EL (cell line): Measurements from ENCODE around the gene RNF167.

Source experiments
- DNase-seq: peaks from one replicate; pipeline ENCODE4 v3.0.0-alpha.2; 2016

Gene RNF167

GRCh38 chr17:4940555-4941318, 669 bp downstream of the RNF167 start:
- DNase-seq = peak; percentile 39

- no peak for DNase-seq
These were observed 1.2 kb downstream of the RNF167 start for GRCh38 chr17:4941319-4941610.

GRCh38 chr17:4942760-4943508, 2.9 kb downstream of the RNF167 start:
- DNase-seq = no peak

DNA sequence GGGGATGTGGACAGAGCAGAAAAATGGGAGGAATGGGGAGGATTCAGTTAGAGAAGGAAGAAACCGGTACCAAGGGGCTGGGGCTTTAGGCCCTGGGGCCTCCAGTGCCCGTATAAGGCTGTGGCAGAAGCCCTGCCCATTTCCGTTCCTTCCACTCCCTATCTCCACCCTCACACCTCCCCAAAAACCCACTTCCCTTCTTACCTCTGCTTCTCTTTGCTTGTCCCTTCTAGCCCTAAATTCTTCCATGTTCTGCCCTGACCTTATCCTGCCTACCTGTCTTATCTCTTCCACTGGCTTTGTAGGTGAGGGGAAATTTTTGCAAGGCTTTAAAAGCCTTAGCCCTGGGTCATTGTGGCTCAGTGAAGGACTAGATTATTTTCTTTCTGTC, 4.1 kb downstream of the RNF167 start:
- DNase-seq = no peak

- no peak for DNase-seq
These were observed 4.6 kb downstream of the RNF167 start for GRCh38 chr17:4944554-4945175.

GRCh38 chr17:4945176-4945943, 5.3 kb downstream of the RNF167 start:
- peak; percentile 97 for DNase-seq

DNA sequence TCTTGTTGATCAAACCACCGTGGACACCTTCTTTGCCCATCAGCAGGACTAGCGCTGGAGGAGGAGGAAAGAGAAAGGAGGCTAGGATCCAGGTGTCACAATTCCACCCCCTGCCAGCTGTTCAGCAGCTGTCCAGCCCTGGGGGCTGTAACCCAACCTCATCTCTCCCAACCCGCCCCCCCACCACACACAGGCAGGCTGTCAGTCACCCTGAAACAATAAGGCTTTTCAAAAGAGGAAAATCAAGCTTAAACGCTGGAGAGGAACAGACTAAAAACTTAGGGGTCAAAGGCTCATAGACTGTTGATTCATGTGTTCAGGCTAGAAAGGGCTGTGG, 5.8 kb downstream of the RNF167 start:
- no peak for DNase-seq

DNA sequence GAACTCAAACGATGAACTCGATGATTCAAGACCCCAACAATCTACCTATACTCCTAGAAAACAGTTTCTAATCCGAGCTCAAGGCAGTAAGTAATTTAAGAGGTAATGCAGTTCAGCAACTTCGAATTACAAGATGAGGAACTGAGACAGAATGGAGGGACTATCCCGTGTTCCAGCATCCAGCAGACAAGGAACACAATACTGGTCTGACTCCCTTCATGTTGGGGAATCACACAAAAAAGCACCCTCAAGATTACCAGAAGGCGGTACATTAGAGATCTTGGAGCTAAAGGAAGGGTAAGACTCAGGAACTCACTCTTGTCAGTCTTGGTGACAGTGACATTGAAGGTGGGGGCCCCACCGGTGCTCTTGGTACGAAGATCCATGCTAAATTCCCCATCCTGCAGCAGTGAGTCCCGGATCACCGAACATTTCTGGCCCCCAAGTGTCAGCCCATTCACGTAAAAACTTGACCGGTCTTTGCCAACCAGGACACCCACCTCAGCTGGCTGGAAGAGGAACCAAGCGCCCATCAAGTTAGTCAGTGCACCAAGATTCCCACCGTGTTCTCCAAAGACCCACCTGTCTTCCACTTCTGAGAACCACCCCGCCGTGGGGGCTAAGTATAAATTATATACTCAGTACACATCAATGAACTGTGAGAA, 6.4 kb downstream of the RNF167 start:
- no peak for DNase-seq

DNA sequence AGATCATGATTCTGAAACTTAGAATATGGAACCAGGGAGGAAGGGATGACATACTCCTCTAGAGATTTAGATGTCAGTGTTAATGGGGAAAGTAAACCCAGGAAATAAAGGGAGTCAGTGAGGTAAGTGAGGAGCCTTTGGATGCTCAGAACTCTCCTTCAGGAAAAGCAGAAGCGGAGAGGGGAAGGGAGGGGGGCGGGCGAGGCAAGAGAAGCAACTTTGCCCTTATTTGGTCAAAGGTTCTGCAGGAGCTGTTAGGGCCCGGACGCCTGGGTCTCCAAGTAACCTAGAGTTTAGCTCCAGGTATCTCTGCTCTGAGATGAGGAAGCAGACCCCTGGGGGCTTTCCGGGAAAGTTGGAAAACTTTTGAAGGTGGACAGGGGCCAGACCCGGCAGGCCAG, 6.9 kb downstream of the RNF167 start:
- DNase-seq = no peak

GRCh38 chr17:4947411-4948165, 7.5 kb downstream of the RNF167 start:
- DNase-seq = peak; percentile 71

DNA sequence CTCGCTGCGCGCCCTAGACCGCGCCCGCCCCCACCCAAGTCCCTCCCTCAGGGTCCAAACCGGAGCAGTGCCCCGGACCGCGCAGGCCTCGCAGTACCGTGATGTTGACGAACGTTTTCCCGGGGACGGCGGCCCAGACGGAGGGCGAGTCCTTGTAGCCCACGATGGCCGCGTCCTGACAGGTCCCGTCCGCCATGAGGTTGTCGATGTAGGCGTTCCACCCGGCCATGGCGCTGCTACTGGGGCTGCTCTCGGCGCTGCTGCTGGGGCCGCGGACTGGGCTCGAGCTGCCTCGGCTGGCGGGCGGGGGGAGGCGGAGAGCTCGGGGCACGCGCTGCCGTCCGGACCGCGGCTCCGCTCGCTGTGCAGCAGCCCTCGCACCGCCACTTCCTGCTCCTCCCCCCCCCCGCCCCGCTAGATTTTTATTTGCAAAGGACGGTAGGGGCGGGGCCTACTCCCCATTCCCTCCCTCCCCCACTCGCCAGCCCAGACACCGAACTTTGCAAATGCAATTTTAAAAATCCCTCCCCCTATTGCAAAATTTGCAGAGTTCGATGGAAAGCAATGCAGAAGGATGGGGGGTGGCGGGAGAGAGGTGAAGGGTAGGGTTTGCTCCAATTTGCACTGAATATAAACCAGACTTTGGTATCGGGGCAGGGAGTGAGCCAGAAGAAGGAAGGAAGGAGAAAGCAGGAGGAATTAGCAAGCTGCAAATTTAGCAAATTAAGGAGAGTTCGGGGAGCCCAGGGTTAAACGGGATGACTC, 8.3 kb downstream of the RNF167 start, which contains the start of gene PFN1:
TSS of gene PFN1 (minus strand) at position 365 of the 765 bp plus-strand sequence. CDS start at position 229, 136 bp downstream.
- DNase-seq = peak; percentile 94

GRCh38 chr17:4948931-4949320, 8.9 kb downstream of the RNF167 start:
- peak; percentile 92 for DNase-seq

DNA sequence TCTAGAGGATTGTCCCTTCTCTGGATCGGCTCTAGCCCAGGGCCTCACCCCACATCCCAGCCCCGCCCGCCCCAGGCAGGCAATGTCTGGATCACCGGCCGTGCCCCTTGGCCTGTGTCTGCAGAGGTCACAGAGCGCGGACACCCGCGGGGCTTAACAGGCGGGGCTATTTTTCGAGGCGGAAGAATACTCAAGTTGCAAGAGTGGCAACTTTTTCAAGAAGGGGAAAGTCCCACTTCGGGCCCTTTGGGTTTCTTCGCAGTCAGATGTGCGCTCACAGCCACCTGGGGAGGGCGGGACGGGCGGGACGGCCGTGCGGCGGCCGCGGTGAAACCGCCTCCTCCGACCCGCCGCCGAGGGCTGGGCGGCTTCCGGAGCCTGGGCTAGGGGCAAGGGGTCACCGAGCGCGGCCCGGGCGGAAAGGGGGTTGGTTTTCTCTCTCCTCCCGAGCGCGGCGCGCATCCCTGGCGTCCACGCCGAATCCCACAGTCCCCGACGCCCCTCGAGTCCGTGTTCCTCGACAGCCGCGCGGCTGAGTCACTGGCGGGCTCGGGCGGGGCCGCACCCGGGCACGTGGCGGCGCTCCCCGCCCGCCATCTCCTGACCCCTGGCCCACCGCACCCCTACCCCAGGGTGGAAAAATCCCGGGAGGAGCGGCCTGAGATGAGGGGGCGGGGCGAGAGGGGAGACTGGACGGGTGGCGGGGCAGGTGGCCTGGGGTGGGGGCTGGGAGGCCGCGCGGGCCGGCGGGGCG, 9.4 kb downstream of the RNF167 start:
- peak; percentile 76 for DNase-seq

- DNase-seq = no peak
These were observed 10.1 kb downstream of the RNF167 start for GRCh38 chr17:4950075-4950745.

DNA sequence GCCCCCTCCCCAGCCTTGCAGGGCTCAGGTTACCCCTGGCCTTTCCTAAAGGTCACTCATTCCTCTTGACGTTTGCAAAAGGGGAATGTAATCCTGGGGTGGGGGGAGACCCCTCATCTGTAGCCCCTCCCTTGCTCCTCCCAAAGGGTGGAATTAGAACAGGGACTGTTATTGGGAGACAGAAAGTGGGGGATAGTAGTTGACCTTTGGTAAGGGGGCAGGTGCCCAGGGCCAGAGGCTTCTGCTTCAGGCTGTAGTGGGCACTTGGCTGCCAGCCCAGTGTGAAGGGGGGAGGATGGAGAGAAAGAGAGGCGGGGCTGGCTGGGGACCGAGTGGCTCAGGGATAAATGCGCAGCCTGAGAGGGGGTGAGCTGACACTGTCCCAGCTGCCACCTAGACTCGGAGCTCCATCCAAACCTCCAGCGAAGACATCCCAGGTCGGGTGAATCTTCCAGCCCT, 10.7 kb downstream of the RNF167 start, which contains the start of gene ENO3:
TSS of gene ENO3 (plus strand) at position 374 of the 459 bp plus-strand sequence. CDS start 711 bp downstream, outside the sequence.
- no peak for DNase-seq

- DNase-seq = no peak
These were observed 11.4 kb downstream of the RNF167 start for GRCh38 chr17:4951486-4951885.

DNA sequence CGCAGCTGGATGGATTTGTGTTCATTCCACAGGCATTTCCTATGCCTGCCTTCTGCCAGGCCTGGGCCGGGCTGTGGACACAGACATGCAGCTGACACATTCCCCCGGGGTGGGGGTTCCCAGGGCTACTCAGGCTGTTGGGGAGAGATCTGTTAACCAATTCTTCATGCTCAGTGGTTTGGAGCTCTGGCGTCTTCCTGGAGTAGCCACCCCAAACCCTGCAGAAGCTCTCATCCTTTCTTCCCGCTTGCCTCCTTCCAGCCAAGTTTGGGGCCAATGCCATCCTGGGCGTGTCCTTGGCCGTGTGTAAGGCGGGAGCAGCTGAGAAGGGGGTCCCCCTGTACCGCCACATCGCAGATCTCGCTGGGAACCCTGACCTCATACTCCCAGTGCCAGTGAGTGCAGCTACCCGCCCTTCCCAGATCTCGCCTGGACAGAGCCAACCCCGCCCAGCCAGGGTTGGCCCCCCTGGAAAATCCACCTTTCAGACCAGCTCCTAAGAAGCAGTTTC, 13.4 kb downstream of the RNF167 start:
- peak; percentile 82 for DNase-seq

GRCh38 chr17:4955091-4955490, 15.0 kb downstream of the RNF167 start:
- no peak for DNase-seq

DNA sequence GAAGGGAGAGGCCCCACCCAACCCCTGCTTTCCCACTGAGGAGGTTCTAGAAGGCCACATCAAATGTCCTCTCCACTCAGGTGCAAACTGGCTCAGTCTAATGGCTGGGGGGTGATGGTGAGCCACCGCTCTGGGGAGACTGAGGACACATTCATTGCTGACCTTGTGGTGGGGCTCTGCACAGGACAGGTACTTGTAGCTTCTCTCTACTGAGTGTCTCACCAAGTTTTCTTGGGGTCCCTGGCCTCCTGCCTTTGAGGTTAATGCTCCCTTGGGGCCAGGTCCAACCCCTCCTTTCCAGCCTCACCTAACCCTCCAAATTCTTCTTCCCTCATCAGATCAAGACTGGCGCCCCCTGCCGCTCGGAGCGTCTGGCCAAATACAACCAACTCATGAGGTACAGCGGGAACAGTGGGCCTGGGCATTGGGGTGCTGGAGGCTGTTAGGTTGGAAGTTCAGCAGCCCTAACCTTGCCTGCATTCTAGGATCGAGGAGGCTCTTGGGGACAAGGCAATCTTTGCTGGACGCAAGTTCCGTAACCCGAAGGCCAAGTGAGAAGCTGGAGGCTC, 16.5 kb downstream of the RNF167 start:
- DNase-seq = no peak
